ENCODE data around the gene ROM1.
"Not testable (repeated sequence)": the region's sequence is repeated elsewhere in the genome, so short reads cannot be mapped to it uniquely, and the experiment has no call there.

Gene ROM1

GRCh38 chr11:62610814-62611704 lies 2.0 kb upstream of the ROM1 start:
- DNase-seq: no peak

DNA sequence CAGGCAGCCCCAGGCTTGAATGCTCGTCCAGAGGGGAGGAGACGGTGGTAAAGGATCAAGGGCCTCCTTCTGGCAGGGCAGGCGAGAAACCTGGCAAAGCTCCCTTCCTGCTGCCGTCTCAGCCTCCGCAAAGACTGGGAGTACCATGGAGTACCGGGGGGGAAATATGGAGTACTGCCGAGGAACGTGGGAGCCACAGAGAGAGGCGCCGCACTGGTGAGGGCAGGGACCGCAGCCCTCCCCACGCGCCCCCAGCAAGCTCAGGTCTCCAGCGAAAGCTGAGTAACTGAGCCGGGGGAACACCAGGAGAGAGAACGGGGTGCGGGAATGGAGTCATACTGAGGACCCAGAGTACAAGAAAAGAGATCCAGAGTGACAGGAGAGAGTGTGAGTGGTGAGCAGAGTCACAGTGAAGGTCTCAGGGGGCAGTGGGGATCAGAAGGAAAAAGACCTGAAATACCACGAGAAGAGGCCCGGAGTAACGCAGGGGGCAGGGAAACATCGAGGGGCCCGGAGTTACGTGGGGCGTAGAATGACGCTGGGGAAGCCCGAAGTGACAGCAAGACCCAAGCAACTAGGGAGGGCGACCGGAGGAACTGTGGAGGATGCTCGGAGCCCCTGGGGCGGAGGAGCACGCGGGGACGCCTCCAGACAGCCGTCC lies 1.2 kb upstream of the ROM1 start:
- peak; percentile 69 for DNase-seq

DNA sequence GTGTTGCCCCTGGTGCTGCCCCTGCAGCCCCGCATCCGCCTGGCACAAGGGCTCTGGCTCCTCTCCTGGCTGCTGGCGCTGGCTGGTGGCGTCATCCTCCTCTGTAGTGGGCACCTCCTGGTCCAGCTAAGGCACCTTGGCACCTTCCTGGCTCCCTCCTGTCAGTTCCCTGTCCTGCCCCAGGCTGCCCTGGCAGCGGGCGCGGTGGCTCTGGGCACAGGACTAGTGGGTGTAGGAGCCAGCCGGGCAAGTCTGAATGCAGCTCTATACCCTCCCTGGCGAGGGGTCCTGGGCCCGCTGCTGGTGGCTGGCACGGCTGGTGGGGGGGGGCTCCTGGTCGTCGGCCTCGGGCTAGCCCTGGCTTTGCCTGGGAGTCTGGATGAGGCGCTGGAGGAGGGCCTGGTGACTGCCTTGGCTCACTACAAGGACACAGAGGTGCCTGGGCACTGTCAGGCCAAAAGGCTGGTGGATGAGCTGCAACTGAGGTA lies 278 bp downstream of the ROM1 start:
- no peak for DNase-seq

GRCh38 chr11:62614275-62614674 lies 1.2 kb downstream of the ROM1 start:
- DNase-seq: peak; percentile 64

DNA sequence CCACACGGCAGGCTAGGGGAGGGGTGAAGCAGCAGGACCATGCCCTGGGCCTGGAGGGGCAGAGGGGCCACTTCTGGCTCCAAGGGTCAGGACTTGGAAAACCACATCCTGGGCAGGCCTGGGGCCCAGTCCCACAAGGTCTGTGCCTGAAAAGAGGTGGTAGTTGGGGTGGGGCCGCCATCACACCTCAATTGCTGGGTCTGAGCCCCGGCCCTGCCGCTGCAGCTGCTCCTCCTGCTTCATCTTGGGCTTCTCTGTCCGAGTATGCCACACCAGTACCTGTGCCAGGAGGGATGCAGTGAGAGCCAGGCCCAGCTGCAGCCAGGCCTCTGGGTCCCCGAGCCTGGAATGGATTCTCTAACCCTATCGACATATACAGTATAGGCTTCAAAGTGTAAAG lies 2.5 kb downstream of the ROM1 start:
- no peak for DNase-seq

GRCh38 chr11:62616957-62617356 lies 3.9 kb downstream of the ROM1 start:
- not testable (repeated sequence) for DNase-seq

- no peak for DNase-seq
These were observed 8.0 kb downstream of the ROM1 start for GRCh38 chr11:62621027-62621566.

GRCh38 chr11:62621567-62622470 lies 8.8 kb downstream of the ROM1 start, which contains the start of gene B3GAT3:
Gene B3GAT3, minus strand, starts transcription at chr11:62621986. Its CDS starts 39 bp downstream, at chr11:62621947.
- DNase-seq: peak; percentile 99

- DNase-seq: no peak
These were observed 9.5 kb downstream of the ROM1 start for GRCh38 chr11:62622476-62623089.

DNA sequence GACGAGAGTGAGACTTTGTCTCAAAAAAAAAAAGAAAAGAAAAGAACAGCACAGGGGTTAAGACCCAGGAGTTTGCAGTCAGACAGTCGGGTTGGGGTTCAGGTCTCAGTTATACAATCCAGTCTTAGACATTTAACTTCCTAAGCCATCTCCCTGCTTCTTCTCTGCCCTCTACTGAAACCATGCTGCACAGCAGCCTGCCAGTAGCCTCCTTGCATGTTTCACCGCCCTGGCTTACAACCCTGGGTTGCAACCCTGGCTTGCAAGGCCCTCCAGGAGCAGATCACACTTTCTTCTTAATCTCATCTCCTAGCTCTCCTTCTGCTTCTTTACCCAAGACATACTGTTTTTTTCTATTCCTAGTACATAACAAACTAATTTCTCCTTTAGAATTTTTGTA lies 14.7 kb downstream of the ROM1 start:
- no peak for DNase-seq

DNA sequence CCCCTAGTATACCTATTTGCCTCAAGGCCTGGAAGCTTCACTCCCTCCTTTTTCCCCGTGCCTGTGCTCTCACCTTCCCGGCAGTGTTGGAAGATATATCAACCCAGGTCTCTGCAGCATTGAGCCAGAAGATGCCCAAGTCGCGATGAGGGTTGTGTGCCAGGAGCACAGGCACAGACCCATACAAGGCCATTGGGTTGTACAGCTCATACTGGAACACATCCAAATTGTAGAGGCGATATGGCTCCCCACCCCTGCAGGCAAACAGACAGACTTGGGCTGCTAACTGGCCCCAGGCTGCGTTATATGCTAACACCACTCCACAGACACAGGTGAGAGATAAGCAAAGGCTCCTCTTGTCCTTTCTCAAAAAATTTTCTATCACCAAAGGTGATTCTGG lies 19.4 kb downstream of the ROM1 start:
- no peak for DNase-seq

- DNase-seq: no peak
These were observed 31.2 kb downstream of the ROM1 start for GRCh38 chr11:62644220-62644619.

GRCh38 chr11:62645671-62645945 lies 32.6 kb downstream of the ROM1 start:
- DNase-seq: no peak

DNA sequence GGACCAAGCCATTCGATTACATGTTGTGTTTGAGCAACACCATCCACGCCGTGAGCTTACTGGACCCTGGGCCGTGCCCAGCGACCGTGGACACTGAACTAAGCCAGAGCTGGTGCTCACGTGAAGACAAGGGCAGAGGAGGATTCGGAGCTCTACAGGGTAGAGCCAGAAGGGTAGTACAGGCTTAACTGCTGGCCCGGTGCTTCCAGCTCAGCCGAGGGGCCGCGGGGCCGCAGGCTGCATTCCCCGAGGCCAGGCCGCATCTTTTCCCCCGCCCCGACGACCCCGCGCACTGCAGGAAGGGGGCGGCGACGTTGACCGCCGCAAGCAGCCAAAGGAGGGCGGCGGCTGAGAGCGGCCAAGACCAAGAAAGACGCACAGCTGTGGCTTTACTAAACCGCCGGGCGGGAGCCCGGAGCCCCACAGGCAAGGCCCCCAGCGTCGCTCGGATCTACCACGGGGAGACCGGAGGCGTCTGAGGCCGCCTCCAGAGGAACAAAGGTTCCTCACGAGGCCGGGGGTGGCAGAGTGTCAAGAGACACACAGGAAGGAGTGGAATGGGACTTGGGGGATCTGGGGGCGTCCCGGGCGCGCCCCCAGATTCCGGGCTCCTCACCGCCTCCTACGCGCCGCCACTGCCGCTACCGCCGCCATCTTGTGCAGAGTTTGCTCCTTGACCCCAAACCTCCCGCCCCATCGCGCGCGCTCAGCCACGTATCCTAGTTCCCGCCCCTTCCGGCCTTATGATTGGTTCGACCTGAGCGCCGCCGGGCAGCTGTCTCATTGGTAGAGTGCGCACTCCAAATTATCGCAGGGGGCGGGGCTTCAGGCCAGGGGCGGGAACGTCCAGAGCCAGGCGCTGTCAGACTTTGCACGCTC lies 33.1 kb downstream of the ROM1 start, which contains the start of gene GANAB:
TSS of gene GANAB (minus strand) at position 668 of the 879 bp plus-strand sequence. CDS start at position 654, 14 bp downstream.
- DNase-seq: peak; percentile 99

GRCh38 chr11:62646825-62647608 lies 34.0 kb downstream of the ROM1 start:
- DNase-seq: no peak

GRCh38 chr11:62647609-62648005 lies 34.5 kb downstream of the ROM1 start:
- no peak for DNase-seq

GRCh38 chr11:62648185-62648966 lies 35.3 kb downstream of the ROM1 start:
- no peak for DNase-seq

DNA sequence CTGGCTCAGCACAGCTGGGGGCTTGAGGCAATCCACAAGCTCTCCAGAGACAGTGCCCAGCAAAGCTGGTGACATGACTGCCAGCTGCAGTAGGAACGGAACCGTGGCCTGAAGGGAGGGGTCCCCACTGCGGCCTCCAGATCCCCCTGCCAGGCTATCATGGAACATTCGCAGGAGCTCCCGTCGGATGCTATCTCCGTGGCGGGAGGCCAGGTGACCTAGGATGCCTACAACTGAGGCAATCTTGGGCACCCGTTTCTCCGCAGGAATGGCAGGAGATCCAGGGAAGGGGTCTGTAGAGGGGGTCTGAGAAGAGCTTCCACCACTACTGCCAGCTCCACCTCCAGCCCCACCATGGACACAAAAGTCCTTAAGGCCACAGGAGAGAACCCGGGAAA lies 35.9 kb downstream of the ROM1 start:
- DNase-seq: no peak

- DNase-seq: no peak
These were observed 36.4 kb downstream of the ROM1 start for GRCh38 chr11:62649486-62649885.

- DNase-seq: not testable (repeated sequence)
These were observed 37.2 kb downstream of the ROM1 start for GRCh38 chr11:62650283-62650682.
